Retina (tissue), 1 donor: ENCODE results near the gene ABCA13.

ENCODE experiments used
- DNase-seq: peaks from one replicate; pipeline ENCODE4 v3.0.0-alpha.2; 2016

ABCA13 gene

GRCh38 chr7:48664241-48664640, 493.0 kb downstream of the ABCA13 start:
- DNase-seq = no peak

GRCh38 chr7:48665353-48666135, 494.3 kb downstream of the ABCA13 start:
- no peak for DNase-seq

GRCh38 chr7:48667407-48667806, 496.1 kb downstream of the ABCA13 start:
- no peak for DNase-seq

GRCh38 chr7:48671656-48672055, 500.4 kb downstream of the ABCA13 start:
- no peak for DNase-seq

- peak; percentile 70 for DNase-seq
Observed at GRCh38 chr7:48681006-48681405, 509.7 kb downstream of the ABCA13 start.

GRCh38 chr7:48691788-48692187, 520.5 kb downstream of the ABCA13 start:
- no peak for DNase-seq
